NCI-H2196 treated with DMSO at 0.1 percent for 48 hours (cell line): ENCODE measurements around the gene RPL13A.

Experiments used
- DNase-seq: peaks from one replicate; lab custom pipeline; 2025; ENCODE audit not compliant: unreplicated experiment; lab: John Stamatoyannopoulos, UW

The RPL13A gene

DNA sequence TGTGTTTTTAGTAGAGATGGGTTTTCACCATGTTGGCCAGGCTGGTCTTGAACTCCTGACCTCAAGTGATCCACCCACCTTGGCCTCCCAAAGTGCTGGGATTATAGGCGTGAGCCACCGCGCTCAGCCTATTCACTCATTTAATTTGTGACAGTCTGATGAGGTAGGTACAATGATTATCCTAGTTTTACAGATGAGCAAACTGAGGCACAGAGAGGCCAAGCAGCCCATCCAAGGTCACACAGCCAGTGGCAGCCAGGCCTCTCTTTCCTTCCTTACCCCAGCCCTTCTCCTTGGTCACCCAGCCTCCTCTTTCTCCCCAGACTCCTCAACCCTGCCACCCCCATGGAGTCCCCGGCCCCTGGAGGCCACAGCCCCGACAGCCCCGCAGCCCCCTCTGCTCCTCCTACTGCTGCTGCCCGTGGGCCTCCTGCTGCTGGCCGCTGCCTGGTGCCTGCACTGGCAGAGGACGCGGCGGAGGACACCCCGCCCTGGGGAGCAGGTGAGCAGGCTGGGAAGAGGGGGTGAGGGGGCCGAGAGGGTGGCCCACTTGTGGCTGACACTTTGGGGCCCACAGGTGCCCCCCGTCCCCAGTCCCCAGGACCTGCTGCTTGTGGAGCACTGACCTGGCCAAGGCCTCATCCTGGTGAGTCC, 7.3 kb upstream of the RPL13A start:
- DNase-seq = no peak

- DNase-seq = no peak
These were observed 6.3 kb upstream of the RPL13A start for GRCh38 chr19:49481020-49481683.

GRCh38 chr19:49486232-49486631, 1.2 kb upstream of the RPL13A start:
- DNase-seq = no peak

DNA sequence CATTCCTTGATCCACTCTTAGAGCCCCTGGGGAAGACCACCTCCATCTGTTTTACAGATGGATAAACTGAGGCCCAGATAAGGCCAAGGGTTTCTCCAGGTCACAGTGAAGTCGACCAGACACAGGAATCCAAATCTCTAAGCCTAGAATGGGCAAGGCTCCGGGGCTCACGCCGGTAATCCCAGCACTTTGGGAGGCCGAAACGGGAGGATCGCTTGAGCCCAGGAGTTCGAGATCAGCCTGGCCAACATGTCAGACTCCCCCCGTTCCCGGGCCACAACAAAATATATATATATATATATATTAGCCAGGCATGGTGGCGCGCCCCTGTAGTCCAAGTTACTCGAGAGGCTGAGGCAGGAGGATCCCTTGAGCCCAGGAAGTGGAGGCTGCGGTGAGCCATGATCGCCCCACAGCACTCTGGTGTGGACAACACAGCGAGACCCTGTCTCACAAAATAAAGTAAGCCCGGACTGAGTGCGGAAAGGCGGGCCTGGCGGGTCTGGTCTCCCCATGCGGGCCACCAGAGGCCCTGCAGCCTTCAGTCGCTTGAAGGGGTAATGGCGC, 615 bp upstream of the RPL13A start:
- DNase-seq = no peak

GRCh38 chr19:49488046-49488862, 846 bp downstream of the RPL13A start:
- DNase-seq = no peak

DNA sequence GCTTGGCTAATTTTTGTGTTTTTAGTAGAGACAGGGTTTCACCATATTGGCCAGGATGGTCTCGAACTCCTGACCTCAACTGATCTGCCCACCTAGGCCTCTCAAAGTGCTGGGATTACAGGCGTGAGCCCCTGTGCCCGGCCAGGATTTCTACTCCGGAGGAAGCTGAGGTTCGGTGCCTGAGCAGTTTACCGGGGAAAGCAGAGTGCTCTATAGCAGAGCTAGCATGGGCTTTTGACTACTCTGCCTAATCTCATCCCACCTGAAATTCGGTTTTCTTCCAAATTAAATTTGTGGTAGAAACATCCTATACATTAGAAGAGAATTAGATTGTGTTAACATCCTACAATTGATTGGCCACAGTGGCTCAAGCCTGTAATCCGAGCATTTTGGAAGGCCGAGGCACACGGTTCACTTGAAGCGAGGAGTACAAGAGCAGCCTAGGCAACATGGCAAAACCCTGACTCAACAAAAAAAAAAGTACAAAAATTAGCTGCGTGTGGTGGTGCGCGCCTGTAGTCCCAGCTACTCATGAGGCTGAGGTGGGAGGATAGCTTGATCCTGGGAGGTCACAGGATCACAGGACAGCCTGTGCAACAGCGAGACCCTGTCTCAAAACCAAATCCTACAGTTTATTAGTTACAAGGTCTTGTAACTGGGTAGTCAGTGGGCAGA, 1.6 kb downstream of the RPL13A start:
- no peak for DNase-seq

DNA sequence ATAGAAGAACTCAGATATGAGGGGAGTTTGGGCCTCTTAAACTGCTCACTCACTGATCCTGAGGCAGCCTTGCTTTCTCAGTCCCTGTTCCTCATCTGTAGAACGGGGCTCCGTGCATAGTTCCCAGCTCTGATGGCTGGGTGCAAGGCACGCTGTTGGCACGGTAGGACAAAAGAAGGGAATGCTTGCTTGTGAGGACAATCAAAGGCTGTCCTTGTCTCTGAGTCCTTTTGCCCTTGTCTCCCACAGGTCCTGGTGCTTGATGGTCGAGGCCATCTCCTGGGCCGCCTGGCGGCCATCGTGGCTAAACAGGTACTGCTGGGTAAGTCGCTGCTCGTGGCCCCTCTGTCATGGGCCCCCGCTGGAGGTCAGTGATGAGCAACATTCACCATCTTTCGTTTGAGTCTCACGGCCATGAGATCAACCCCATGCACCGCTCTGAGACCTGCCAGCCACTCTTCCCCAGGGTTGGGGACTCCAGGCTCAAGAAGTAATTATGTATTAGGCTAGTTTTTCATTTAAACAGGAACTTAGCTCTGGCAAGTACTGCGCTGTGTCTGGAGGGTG, 2.3 kb downstream of the RPL13A start:
- no peak for DNase-seq

DNA sequence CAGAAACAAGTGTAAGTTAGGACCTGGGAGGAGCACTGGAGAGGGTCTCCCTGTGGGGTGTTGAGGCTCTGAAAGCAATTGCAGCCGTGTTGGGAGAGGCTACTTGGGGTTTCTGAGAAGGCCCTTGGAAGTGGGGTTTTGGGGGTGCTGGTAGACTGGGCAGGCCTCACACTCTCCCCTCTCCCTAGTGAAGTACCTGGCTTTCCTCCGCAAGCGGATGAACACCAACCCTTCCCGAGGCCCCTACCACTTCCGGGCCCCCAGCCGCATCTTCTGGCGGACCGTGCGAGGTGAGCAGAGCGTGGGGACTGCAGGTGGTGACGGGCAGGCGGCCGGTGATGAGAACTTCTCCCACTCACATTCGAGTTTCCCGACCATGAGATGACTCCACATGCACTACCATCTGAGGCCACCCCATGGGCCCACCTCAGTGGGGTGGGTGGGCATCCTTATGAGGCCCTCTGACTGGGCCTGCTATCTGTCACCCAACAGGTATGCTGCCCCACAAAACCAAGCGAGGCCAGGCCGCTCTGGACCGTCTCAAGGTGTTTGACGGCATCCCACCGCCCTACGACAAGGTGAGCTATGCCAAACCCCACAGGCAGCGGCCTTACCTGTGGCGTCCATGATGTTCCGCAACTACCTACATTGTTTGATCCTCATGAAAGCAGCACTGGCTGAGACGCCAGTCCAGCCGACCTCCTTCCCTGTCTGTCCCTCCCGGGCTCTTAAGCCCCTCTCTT, 3.0 kb downstream of the RPL13A start:
- no peak for DNase-seq

- DNase-seq = no peak
These were observed 3.8 kb downstream of the RPL13A start for GRCh38 chr19:49491030-49491803.

DNA sequence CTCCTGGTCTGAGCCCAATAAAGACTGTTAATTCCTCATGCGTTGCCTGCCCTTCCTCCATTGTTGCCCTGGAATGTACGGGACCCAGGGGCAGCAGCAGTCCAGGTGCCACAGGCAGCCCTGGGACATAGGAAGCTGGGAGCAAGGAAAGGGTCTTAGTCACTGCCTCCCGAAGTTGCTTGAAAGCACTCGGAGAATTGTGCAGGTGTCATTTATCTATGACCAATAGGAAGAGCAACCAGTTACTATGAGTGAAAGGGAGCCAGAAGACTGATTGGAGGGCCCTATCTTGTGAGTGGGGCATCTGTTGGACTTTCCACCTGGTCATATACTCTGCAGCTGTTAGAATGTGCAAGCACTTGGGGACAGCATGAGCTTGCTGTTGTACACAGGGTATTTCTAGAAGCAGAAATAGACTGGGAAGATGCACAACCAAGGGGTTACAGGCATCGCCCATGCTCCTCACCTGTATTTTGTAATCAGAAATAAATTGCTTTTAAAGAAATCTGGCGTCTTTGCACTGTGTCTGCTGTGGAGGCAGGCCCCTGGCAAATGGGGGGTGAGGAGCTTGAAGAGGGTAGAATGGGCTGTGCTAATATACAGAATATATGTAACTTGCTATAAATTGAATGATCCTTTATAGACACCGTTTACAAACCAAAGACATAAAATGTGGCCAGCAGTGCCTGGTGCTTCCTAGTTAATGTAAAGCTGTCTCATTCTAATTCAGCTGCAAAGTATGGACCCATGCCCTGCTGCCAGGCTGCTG, 4.6 kb downstream of the RPL13A start:
- DNase-seq = no peak

- no peak for DNase-seq
These were observed 5.4 kb downstream of the RPL13A start for GRCh38 chr19:49492573-49493405.

DNA sequence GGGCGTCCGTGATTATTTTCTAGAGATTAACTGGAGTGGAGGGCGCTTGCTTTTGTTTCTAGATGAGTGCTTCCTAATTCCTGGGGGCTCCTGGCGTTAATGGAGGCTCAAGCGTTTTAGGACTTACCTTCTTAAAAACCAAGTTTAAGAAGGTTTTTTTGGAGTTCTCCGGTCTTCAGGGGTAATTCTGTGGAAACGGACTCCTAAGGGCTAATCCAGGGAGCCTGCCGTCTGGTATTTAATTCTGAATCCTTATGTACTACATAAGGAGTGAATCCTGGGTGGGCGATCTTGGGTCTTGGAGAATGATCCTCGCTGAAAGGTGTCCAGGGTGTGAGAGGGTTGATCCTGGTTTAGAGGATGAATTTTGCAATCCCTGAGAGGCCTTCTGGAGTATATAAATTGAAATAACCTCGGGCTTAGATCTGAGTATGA, 9.2 kb downstream of the RPL13A start:
- no peak for DNase-seq

- peak; percentile 47 for DNase-seq
These were observed 9.8 kb downstream of the RPL13A start for GRCh38 chr19:49497047-49497788.

GRCh38 chr19:49497789-49498103, 10.3 kb downstream of the RPL13A start:
- no peak for DNase-seq

- no peak for DNase-seq
These were observed 11.1 kb downstream of the RPL13A start for GRCh38 chr19:49498475-49498874.

- no peak for DNase-seq
These were observed 11.7 kb downstream of the RPL13A start for GRCh38 chr19:49499030-49499670.
